HG03457 (cell line): Measurements from ENCODE around the gene DCAF8.

Source experiments
- ATAC-seq: cut with Tn5 transposase; IDR thresholded peaks from one replicate; pipeline ENCODE4 v1.9.1; 2021; ENCODE audit warnings: moderate number of reproducible peaks; ENCODE audit not compliant: unreplicated experiment

Gene DCAF8

DNA sequence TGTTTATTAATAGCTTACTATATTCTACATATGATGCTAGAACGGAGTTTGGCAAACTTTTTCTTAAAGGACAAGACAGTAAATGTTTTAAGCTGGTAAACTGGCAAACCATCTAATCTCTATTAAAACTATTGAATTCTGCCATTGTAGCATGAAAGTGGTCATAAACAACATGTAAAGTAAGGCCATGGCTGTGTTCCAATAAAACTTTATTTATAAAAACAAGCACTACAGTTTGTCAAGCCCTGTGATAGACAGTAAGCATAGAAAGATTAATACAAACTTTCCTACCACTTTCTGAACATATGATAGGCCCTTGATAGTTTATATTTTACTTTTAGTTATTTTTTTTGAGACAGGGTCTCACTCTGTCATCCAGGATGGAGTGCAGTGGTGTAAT lies 34.8 kb downstream of the DCAF8 start:
- ATAC-seq = no peak

DNA sequence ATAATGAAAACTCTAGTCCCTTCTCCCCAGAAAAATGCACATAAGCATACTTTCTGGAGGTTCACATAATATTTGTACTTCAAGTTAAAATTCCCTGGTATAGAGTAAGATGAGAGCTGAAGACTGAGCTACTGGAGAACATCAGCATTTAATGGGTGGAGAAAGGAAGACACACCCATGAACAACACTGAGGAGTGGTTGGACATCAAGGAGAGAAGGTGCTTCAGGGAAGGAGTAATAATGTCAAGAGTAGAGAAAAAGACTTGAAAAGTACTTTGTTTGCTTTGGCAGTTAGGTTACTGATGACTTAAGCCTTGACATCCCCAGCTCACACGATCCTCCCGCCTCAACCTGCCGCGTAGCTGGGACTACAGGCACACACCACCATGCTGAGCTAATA lies 35.3 kb downstream of the DCAF8 start:
- no peak for ATAC-seq

DNA sequence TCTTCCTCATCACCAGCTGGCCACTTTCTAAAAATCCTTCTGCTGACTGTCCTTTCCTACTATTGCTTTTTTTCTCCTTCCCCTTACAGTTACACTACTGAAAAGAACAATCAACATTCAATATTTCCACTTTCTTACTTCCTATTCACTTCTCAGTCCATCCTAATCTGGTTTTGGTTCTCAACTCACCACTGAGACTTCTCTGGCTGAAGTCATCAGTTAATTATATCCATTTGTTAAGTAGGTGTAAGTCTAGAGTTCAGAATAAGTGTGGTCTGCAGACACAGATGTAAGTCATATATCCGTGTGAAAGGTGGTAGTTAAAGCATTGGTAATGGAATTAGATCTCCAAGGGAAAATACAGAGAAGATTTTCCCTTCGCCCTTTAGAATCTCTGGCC lies 35.7 kb downstream of the DCAF8 start:
- no peak for ATAC-seq

DNA sequence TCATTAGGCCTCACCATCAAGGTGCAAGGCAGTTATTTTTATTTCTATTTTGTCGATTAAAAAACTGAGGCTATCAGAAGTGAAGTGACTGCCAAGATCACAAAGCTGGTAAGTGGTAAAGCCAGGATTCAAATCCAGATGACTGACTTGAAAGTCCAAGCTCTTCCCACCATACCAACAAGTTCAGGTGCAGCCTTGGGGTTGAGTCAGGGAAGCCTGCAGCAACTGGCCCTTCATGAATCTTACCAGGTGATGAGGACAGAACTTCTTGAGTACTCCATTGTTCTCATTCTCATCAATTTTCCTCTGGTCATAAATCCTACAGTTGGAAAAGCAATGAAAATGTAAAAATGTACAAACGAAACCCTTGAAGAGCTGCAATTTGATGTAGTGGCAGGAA lies 37.0 kb downstream of the DCAF8 start:
- no peak for ATAC-seq

DNA sequence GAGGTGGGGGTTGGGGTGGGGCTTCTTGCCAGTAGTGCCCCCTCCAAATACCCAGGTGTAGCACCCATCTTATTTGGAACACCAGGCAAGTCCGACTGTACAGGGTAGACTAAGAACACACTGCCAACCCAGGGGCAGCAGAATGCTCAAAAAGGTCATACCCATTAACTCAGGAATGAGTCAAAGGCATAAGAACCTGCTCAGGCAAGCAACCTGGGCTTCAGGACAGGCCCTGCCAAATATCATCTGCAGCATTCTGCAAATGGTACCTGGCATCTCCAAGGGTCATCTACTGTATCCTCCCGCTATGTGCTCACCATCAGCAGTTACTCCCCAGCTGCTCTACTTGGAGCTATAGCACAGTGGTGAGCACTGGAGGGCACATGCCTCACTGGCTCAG lies 37.7 kb downstream of the DCAF8 start:
- no peak for ATAC-seq

DNA sequence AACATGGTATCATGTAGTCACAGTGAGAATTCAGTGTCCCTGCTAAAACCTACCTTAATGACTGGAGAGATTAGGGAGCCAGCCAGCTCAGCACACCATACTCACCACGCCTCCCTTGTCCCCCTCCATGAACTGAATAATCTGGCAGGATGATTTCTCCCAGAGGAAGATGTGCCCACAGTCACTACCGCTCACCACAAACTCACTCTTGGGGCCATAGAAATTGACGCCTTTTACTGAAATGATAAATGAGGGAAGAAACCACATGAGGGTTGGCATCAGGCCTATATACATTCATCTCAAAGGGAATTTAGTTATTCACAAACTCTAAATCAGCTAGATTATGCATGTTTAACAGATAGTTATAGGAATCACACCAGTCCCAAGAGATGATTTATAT lies 39.8 kb downstream of the DCAF8 start:
- no peak for ATAC-seq

DNA sequence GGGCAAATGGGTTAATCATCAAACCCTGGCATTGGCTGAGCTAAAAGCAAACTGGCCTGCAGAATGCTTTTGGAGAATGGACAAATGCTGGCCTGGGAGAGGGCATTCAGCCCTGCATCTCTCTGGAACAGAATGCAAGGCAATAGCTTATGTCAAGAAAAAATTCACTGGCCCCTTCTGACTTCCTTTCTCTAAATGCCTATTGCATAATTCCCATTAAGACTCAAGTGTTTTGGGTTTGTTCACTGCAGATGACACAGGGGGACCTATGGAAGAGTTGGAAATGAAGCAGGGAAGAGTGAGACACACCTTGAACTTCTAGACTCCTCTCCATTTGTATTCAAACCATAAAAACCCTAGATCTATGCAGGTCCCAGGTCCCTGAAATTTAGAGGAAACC lies 41.3 kb downstream of the DCAF8 start:
- no peak for ATAC-seq

DNA sequence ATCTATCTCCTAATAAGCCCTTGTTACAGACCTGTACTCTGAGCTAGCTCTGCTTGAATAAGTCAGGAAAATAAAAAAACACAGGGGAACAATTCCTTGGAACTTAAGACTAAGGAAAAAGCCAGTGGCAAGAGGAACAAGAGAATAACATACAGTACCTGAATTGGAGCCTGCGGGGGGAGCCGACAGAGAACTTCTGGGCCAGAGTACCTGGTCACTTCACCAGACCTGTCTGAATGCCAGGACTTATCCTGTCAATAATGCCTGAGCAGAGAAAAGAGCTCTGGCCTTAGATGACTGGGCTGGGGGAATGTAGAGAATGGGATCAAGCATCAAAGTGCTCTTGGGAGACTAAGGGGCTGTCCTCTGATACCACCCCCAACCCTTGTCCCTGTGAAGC lies 42.0 kb downstream of the DCAF8 start:
- no peak for ATAC-seq

DNA sequence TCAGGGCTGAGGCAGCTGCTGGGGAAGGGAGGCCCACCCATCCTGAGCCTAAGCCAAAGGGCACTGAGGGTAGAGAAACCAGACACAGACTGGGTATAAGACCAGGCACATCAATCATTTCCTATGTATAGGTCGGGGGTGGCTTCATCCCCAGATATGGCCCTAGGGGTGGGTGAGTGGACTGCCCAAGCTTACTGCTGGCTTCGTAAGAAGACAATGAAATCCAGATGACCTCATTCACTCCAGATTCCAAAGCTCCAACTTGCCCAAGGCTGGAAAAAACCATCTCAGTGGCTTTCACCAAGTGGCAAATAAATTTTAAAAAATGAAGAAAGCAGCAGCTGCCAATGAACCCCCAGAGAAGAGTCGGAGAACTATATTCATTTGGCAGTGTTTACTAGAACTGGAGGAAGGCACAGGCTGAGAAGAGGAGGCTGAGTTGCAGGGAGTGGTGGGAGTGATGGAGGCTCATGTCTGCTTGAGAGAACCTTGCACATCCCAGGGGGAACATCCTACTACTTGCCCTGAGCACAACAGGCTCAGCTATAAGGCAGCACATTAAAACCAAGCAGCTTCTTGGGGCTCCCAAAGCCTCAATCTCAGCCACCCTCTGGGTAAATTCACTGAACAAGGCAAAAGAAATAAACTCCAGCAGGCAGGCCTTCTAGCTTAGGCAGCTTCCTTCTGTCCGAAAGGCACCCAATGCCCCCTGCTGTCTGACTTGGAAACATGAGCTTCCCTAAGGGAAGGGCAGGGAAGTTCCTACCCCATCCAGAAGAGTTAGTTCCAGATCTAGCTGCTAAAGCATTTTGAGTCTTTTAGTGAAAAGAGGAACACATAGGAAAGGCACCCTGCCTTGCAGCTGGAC lies 43.1 kb downstream of the DCAF8 start:
- ATAC-seq = no peak

DNA sequence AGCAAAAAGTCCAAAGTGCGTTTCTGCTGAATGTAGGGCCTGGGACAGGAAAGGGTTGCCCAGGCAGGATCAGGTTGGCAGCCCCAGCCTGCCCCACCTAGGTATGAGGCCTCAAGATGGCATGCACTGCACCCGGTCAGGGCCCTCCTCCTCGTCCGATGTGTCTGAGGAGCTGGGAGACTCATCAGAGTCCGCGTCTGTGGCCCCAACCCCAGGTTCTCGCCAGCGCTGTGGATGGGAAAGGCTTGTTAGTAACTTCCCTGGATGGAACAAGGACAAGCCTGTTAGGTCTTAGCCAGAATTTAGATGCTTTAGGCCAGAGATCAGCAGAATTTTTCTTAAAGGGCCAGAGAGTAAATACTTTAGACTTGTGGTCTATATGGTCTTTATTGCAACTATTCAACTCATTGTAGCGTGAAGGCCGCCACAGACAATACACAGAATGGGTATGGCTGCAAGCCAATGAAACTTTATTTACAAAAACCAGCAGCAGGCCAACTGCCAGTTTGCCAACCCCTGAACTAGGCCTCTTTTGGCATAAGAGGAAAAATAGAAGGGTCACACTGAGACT lies 44.8 kb downstream of the DCAF8 start:
- no peak for ATAC-seq

DNA sequence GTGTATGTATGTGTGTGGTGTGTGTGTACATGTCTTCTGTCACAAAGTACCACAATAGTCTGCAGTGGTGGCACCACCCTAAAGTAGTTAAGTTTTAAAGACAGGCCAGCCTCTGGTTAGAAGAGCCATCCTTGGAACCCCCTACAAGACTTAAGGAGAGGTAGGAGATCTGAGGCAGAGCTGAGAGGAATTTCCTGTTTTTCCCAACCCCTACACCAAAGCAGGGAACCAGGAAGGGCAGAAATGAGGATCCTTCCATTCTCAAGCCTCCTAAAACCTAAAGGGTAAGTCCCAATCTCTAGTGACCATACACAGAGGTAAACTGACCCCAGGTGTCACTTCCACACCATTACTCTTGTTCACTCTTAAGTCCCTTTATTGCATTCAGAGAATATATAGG lies 46.0 kb downstream of the DCAF8 start:
- no peak for ATAC-seq

DNA sequence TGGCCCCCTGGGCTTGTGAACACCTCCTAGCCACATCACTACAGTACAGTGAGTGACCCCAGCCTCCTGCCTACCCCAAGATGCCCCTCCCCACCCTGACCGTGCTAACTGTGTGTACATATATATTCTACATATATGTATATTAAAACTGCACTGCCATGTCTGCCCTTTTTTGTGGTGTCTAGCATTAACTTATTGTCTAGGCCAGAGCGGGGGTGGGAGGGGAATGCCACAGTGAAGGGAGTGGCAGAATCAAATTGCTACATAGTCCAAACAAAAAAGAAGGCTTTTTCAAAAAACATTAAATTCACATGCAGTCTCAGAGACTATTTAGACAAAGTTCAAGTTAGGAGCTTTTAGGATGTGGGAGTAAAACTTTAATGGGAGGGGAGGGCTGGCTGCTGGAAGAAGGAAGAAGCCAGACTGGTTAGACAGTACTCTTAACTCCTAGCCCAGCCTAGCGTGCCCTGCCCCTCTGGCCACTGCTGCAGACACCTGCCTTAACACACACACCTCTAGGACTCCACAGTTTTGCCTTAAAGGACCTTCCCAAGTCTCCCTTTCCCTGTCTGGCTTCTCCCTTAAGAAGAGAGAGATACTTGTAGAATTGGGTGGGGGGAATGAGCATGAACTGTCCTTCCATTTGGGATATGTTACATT lies 47.7 kb downstream of the DCAF8 start:
- ATAC-seq = no peak

DNA sequence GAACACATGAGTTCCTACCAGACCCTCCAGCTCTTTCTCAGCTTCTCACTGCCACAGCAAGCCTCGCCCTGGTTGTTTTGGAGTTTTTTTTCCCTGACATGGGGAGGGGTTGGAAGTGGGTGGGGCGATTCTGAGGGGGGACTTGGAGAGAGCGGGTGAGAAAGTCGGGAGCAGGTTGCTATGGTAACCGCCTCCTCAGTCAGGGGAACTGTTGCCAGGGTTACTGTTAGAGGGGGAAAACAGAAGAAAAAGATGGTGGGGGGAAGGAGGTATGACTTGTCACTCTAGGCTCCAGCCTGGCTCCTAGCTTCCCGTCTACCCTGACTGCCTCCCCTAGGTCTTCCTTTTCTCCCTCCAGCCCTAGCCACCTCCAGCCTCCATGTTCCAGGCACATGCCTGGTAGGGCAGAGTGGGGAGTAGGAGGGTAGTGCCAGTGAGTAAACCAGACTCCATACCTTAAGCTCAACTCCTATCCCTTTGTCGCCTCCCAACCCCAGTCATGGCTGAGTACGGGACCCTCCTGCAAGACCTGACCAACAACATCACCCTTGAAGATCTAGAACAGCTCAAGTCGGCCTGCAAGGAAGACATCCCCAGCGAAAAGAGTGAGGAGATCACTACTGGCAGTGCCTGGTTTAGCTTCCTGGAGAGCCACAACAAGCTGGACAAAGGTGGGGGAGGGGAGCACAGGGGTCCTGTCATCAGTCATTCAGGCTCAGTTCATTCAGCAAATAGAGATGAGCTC lies 51.1 kb downstream of the DCAF8 start:
- ATAC-seq = no peak

DNA sequence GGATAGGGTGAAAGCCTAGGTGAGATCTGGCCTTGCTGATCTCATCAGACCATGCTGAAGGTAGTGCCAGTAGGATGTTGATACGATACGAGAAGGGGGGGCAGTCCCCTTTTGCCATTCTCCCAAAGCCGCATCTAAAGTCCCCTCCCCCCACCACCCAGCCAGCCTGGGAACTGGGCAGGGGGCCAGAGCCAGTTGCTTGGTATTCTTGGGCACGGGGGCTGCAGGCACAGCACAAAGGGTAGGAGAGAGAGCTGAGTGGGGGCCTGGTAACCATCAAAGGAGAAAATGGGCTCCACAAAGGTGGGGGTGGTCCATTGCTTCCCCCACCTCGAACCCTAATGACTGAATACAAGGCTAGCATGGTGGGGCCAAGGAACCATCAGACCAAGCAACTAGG lies 51.8 kb downstream of the DCAF8 start:
- ATAC-seq = no peak

DNA sequence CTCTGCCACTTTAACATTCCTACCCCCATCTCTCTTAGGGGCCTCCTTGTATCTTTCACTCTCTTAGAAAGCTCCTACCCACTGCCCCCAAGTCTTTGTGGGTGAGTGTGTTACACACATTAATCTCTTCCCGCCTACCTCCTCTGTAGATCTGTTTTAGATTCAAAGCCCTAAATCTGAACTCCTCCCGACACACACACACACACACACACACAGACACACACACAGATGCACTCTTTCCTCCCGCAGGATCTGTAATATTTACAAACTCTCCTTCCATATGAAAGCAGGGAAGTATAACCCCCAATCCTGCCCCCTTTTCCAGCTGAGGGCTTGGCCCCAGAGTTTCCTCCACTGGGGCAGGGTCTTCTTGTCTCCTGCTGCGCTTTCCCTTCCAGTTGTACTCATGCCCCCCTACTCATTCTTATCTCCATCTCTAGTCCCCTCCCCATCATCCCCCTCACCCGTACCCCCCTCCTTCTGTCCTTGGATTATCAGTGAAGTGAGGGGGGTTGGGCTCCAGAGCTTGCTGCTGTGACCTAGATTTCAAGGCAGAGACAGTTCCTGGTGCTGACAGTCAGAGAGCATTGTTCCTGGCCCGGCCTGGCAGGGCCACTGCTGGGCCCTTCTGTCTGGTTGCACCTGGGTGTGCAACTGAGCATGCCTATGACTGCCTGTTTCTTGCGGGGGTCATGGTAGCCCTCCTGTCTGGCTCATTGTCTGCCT lies 52.9 kb downstream of the DCAF8 start:
- ATAC-seq = no peak

DNA sequence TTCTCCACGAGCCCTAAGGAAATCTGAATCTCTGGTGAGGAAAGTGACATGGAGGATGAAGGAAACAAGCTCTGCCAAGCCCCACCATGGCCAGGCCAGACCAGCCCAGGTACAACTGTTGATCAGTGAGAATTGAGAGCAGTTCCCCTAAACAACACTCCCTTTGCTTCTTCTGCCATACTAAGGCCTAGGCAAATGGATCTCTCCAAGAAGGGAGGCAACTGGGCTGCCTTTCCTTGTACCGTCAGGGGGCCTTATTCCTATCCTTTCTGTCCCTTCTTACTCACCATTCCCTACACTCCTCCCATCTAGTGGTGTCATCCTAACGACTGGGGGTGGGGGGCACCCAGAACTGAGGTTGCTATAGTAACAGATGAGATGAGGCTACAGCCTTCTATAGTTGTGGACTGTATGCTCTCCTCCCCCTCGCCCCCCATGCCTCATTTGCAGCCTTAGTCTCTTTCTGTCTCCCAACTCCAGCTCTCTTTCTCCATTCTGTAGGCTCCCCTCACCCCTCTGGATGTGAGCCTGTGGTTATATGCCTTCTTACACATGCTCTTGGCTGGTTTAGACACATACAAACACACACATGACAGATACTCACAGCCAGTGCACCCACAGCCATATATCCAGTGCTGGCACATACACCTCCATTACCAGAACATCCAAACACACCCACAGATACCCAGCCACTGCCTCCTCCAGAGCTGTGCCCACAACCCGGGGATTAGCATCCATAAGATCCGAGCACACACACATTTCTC lies 53.6 kb downstream of the DCAF8 start:
- no peak for ATAC-seq

DNA sequence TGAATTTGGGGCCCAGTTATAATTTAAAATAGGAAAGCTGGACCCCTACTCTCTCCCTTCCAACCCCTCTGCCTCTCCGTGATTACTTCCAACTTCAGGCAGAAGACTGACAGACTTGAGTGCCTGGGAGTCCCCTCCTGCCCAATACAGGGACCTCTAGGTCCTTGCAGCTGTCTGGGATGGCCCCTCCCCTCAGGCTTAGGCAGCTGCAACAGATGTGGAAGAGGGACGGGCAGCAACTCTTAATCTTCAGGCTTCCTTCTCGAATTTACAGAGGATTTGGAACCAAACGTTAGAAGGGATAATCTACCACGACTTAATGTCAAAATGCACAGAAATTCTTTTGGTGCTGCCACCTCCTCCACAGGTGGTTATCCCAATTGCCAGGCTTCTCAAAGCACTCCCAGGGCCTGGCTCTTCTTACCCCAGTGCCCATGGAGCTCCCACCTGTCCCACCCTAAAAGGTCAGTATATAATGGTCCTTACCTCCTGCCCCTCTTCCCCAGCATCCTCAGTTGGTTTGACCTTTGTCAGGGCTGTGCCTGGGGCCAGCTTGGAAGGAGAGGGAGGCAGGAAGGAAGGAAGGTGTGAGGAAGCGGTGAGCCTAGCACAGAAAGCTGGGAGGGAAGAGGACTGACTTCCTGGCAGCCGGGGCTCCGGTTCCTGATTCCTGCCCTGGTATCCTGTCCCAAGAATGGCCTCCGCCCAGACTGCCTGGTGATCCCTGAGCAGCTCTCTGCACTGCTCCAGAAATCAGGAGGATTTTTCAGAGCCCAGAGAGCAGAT lies 54.4 kb downstream of the DCAF8 start:
- no peak for ATAC-seq

DNA sequence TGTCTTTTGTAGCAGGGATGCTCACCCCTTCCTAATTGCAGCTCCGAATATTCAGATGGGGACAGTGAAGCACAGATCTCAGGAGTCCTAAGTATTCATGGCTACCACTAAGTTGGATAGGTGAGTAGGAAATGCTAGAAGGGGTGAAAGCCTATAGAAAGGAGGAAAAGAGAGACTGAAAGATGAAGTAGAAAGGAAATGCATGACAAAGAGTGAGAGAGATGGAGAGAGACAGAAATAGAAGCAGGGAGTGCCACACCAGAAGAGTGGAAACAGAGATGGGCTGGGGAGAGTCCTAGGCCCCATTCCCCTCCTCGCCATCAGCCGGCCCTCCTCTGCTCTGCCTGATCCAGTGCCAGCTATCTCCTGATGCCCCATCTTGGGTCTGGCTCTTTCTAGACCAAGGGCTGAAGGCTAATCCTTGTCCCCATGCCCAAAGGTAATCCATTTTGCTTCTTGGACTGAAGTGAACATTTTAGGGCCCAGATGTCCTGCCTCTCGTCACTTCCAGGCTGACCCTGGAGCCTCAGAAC lies 55.2 kb downstream of the DCAF8 start:
- ATAC-seq = no peak
